ENCODE measurements around the gene ZNF579.

ZNF579 gene

DNA sequence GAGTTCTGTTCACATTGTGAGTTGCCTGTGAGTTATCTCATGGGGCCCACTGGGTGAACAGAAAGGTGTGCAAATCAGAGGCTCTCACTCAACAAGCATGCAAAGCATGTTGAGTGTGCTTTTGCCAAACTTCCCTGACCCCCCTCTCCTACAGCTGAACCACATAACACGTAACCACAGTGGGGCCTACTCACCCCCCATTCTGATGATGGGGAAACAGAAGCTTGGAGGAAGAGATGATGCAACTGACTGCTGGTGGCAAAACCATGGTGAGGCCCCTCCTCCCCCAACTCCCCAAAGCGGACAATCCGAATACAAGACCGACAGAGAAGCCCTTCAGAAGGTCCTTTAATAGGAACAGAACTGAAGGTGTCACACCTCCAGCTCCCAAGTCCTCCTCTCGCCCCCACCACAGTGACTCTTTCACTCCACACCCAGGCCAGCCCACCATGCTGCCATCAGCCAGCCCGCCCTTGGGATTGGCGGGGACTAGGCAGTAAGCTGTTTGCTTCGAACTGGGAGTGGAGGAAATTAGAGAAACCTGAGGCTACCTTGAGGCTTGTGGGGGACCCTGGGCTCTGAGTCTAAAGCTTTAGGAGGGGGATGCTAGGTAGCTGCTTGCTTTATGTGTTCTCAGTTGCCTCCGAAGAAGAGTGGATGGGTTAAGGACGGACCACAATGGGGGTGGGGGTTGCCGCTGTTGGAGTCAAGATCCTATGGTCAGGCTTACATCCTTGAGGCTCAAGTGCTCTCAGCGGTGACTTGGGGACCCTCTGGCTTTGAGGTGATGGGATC lies 40.0 kb upstream of the ZNF579 start:
- H3K36me3 ChIP-seq (replicated peaks; ENCODE audit: insufficient read depth, low read length), result no peaks in the 10 kb centered on the region
- no peak overlapping the region for H3K9ac ChIP-seq (ENCODE audit: low read length)
- no peaks in the 10 kb centered on the region for H3K9me3 ChIP-seq (replicated peaks; ENCODE audit: insufficient read depth, low read length)
- H3K9me2 ChIP-seq (replicated peaks; ENCODE audit: insufficient read depth, low read length), result no peaks in the 10 kb centered on the region
- no peaks in the 10 kb centered on the region for H3K27me3 ChIP-seq (replicated peaks; ENCODE audit: insufficient read depth, low read length)
- DNase-seq, result no peak
- H3K4me2 ChIP-seq (ENCODE audit: low read depth, low read length), result no peak overlapping the region
- no peak overlapping the region for H2AFZ ChIP-seq (ENCODE audit: low read length)
- 0 out of 2 replicates have a peak, but pooled peaks cover 9% of the 10 kb centered on the region for H3F3A ChIP-seq (ENCODE audit: insufficient read depth, low read length)
- H3K4me1 ChIP-seq (ENCODE audit: low read length), result no peaks in the 10 kb centered on the region
- no peak for TF ChIP-seq CTCF (IDR thresholded peaks at IDR 0.05; ENCODE audit: low read length)
- no peak for TF ChIP-seq EZH2 (optimal IDR thresholded peaks at IDR 0.05; ENCODE audit: low read depth, low read length)
- no peak for TF ChIP-seq EZH2phosphoT487 (IDR thresholded peaks at IDR 0.05; ENCODE audit: low read length)
- H3K4me3 ChIP-seq (ENCODE audit: low read length), result no peak overlapping the region
- no peak overlapping the region for H3K27ac ChIP-seq (ENCODE audit: low read length)
- no peaks in the 10 kb centered on the region; the same call in 1 of the 2 replicates for H3K79me2 ChIP-seq (ENCODE audit: low read length)
- H4K20me1 ChIP-seq (ENCODE audit: insufficient read depth, low read length), result no peaks in the 10 kb centered on the region

DNA sequence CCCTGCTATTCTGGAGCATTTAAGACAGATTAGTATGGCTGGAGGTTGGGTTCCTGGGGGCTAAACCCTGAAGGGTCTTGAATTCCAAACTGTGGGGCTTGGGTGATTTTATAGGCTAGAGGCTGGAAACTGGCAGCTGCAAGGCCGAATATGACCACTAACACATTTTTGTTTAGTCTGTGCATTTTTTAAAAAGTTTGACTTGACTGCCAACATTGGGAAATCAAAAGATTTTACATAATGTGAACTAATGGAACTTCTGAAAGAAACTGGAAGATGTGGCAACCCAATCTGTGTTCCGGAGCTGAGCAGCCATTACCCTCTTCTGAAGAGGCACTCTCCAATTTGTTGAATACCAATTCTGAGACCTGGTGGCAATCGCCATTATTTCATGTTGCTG lies 38.6 kb upstream of the ZNF579 start:
- Histone ChIP-seq H3K9me2 (replicated peaks; ENCODE audit: insufficient read depth, low read length) (no peaks in the 10 kb centered on the region), H3K4me2 (ENCODE audit: low read depth, low read length) (no peak overlapping the region), H3K27me3 (replicated peaks; ENCODE audit: insufficient read depth, low read length) (no peaks in the 10 kb centered on the region), H3K4me1 (ENCODE audit: low read length) (no peaks in the 10 kb centered on the region), H3K79me2 (ENCODE audit: low read length) (no peaks in the 10 kb centered on the region; the same call in 1 of the 2 replicates), H3K27ac (ENCODE audit: low read length) (no peak overlapping the region), H3K9me3 (replicated peaks; ENCODE audit: insufficient read depth, low read length) (no peaks in the 10 kb centered on the region), H3F3A (ENCODE audit: insufficient read depth, low read length) (0 out of 2 replicates have a peak, but pooled peaks cover 9% of the 10 kb centered on the region), H4K20me1 (ENCODE audit: insufficient read depth, low read length) (no peaks in the 10 kb centered on the region), H3K4me3 (ENCODE audit: low read length) (no peak overlapping the region), H3K36me3 (replicated peaks; ENCODE audit: insufficient read depth, low read length) (no peaks in the 10 kb centered on the region), H2AFZ (ENCODE audit: low read length) (no peak overlapping the region), H3K9ac (ENCODE audit: low read length) (no peak overlapping the region)
- TF ChIP-seq EZH2phosphoT487 (IDR thresholded peaks at IDR 0.05; ENCODE audit: low read length), result no peak
- no peak for TF ChIP-seq CTCF (IDR thresholded peaks at IDR 0.05; ENCODE audit: low read length)
- TF ChIP-seq EZH2 (optimal IDR thresholded peaks at IDR 0.05; ENCODE audit: low read depth, low read length), result no peak
- no peak for DNase-seq

- DNase-seq, result no peak
- no peak for TF ChIP-seq CTCF (IDR thresholded peaks at IDR 0.05; ENCODE audit: low read length)
- no peak for TF ChIP-seq EZH2 (optimal IDR thresholded peaks at IDR 0.05; ENCODE audit: low read depth, low read length)
- TF ChIP-seq EZH2phosphoT487 (IDR thresholded peaks at IDR 0.05; ENCODE audit: low read length), result no peak
- Histone ChIP-seq H3K9me3 (replicated peaks; ENCODE audit: insufficient read depth, low read length) (no peaks in the 10 kb centered on the region), H3K4me2 (ENCODE audit: low read depth, low read length) (no peak overlapping the region), H3K27ac (ENCODE audit: low read length) (no peak overlapping the region), H3K9ac (ENCODE audit: low read length) (no peak overlapping the region), H3K27me3 (replicated peaks; ENCODE audit: insufficient read depth, low read length) (no peaks in the 10 kb centered on the region), H4K20me1 (ENCODE audit: insufficient read depth, low read length) (no peaks in the 10 kb centered on the region), H3K9me2 (replicated peaks; ENCODE audit: insufficient read depth, low read length) (no peaks in the 10 kb centered on the region), H3K79me2 (ENCODE audit: low read length) (no peaks in the 10 kb centered on the region), H3K36me3 (replicated peaks; ENCODE audit: insufficient read depth, low read length) (no peaks in the 10 kb centered on the region), H3K4me3 (ENCODE audit: low read length) (no peak overlapping the region), H3K4me1 (ENCODE audit: low read length) (no peaks in the 10 kb centered on the region), H3F3A (ENCODE audit: insufficient read depth, low read length) (0 out of 2 replicates have a peak, but pooled peaks cover 3% of the 10 kb centered on the region), H2AFZ (ENCODE audit: low read length) (no peak overlapping the region)
These were observed 37.8 kb upstream of the ZNF579 start for GRCh38 chr19:55618426-55618825.

All from MM.1S (cell line).